H1 (cell line): ENCODE results near the gene CFL2. TPM values are rescaled to one million over a fixed set of nuclear protein-coding genes. Genes with fewer than 3 reads are reported as not detected.

Experiments
- BACH1 ChIP-seq: IDR thresholded peaks from 2 replicates; pipeline ENCODE4 v1.6.1; 2012; ENCODE audit warnings: low read length, improper control_type of control experiment
- RFX5 ChIP-seq: IDR thresholded peaks from 2 replicates; pipeline ENCODE4 v1.6.1; 2011; ENCODE audit warnings: low read depth, low read length, improper control_type of control experiment, borderline replicate concordance
- SIN3A ChIP-seq, 2 experiments: IDR thresholded peaks in 1 of 2; conservative IDR thresholded peaks in 1 of 2; 2 replicates each; pipeline ENCODE4 v1.6.1; 2011 to 2012; ENCODE audit warnings: low read length in 2 of 2, improper control_type of control experiment in 1 of 2, low read depth in 1 of 2, mild to moderate bottlenecking in 1 of 2
- SIRT6 ChIP-seq: IDR thresholded peaks from one replicate; pipeline ENCODE4 v1.7.1; 2012; ENCODE audit warnings: low read length, inconsistent platforms
- SP4 ChIP-seq: IDR thresholded peaks from 2 replicates; pipeline ENCODE4 v1.6.1; 2012; ENCODE audit warnings: low read length, inconsistent platforms
- TBP ChIP-seq: IDR thresholded peaks from 2 replicates; pipeline ENCODE4 v1.6.1; 2011; ENCODE audit warnings: low read depth, low read length, improper control_type of control experiment
- TCF12 ChIP-seq: IDR thresholded peaks from 2 replicates; pipeline ENCODE4 v1.6.1; 2011; ENCODE audit warnings: low read depth, mild to moderate bottlenecking, low read length
- polyA plus RNA-seq, 7 experiments: library from polyadenylated mRNA; depleted of rRNA in 3 of 7; stranded (reverse) in 5 of 7; unstranded in 2 of 7; fragments of >200 nt in 5 of 7; fragments of 200-250 nt in 2 of 7; gene quantifications; 1 replicate in 5 of 7; 2 replicates in 1 of 7; 4 replicates in 1 of 7; pipeline versions ENCODE4 v1.2.1 to v1.2.3, GENCODE V29; 2011 to 2013; ENCODE audit warnings: missing spikeins in 2 of 7, mixed read lengths in 2 of 7
- total RNA-seq: library from RNA; stranded (reverse); fragmentation: NEBNext Ultra II Directional; extraction: Animal tissue kit (Norgen Biotek cat#: 25700); gene quantifications from 2 replicates; pipeline ENCODE4 v1.2.1, GENCODE V29; 2021
- TF ChIP-seq, protein P1 (sequence below): fragments of 300-600 bp; sonication (generic); IDR thresholded peaks from 2 replicates; pipeline ENCODE4 v1.7.1; 2012; ENCODE audit warnings: low read length, moderate library complexity, mild to moderate bottlenecking, inconsistent platforms; ENCODE audit not compliant: insufficient replicate concordance

Gene CFL2
- total and polyA plus RNA-seq, 2 of the 8 experiments (the other 6 are each of a cell fraction or from before 2014, with no cell fraction given): 9.7 to 20.5 TPM

DNA sequence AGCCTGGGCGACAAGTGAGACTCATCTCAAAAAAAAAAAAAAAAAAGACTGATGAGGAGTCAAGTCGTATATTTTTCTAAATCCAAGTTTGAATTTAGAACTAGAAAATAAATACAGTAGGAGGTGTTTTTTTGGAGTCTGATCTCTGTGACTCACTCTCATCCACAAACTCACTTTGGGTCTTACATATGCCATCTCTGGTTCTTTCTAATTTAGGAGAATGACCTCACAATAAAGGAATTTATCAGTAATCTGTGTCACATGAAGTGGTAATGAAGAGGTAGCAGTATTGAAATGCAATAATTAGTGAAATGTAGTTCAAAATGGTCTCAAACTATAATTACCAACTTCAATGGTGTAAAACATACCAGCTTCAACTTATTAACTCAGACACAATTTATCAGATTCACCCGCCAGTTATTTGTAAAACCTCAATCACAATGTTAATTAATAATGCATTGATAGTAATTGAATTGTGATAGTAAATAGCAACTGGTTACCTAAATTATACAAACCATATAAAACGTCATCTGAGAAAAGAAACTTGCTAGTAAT is 4.4 kb upstream of the CFL2 start (continued):
- TF ChIP-seq, protein P1, sequence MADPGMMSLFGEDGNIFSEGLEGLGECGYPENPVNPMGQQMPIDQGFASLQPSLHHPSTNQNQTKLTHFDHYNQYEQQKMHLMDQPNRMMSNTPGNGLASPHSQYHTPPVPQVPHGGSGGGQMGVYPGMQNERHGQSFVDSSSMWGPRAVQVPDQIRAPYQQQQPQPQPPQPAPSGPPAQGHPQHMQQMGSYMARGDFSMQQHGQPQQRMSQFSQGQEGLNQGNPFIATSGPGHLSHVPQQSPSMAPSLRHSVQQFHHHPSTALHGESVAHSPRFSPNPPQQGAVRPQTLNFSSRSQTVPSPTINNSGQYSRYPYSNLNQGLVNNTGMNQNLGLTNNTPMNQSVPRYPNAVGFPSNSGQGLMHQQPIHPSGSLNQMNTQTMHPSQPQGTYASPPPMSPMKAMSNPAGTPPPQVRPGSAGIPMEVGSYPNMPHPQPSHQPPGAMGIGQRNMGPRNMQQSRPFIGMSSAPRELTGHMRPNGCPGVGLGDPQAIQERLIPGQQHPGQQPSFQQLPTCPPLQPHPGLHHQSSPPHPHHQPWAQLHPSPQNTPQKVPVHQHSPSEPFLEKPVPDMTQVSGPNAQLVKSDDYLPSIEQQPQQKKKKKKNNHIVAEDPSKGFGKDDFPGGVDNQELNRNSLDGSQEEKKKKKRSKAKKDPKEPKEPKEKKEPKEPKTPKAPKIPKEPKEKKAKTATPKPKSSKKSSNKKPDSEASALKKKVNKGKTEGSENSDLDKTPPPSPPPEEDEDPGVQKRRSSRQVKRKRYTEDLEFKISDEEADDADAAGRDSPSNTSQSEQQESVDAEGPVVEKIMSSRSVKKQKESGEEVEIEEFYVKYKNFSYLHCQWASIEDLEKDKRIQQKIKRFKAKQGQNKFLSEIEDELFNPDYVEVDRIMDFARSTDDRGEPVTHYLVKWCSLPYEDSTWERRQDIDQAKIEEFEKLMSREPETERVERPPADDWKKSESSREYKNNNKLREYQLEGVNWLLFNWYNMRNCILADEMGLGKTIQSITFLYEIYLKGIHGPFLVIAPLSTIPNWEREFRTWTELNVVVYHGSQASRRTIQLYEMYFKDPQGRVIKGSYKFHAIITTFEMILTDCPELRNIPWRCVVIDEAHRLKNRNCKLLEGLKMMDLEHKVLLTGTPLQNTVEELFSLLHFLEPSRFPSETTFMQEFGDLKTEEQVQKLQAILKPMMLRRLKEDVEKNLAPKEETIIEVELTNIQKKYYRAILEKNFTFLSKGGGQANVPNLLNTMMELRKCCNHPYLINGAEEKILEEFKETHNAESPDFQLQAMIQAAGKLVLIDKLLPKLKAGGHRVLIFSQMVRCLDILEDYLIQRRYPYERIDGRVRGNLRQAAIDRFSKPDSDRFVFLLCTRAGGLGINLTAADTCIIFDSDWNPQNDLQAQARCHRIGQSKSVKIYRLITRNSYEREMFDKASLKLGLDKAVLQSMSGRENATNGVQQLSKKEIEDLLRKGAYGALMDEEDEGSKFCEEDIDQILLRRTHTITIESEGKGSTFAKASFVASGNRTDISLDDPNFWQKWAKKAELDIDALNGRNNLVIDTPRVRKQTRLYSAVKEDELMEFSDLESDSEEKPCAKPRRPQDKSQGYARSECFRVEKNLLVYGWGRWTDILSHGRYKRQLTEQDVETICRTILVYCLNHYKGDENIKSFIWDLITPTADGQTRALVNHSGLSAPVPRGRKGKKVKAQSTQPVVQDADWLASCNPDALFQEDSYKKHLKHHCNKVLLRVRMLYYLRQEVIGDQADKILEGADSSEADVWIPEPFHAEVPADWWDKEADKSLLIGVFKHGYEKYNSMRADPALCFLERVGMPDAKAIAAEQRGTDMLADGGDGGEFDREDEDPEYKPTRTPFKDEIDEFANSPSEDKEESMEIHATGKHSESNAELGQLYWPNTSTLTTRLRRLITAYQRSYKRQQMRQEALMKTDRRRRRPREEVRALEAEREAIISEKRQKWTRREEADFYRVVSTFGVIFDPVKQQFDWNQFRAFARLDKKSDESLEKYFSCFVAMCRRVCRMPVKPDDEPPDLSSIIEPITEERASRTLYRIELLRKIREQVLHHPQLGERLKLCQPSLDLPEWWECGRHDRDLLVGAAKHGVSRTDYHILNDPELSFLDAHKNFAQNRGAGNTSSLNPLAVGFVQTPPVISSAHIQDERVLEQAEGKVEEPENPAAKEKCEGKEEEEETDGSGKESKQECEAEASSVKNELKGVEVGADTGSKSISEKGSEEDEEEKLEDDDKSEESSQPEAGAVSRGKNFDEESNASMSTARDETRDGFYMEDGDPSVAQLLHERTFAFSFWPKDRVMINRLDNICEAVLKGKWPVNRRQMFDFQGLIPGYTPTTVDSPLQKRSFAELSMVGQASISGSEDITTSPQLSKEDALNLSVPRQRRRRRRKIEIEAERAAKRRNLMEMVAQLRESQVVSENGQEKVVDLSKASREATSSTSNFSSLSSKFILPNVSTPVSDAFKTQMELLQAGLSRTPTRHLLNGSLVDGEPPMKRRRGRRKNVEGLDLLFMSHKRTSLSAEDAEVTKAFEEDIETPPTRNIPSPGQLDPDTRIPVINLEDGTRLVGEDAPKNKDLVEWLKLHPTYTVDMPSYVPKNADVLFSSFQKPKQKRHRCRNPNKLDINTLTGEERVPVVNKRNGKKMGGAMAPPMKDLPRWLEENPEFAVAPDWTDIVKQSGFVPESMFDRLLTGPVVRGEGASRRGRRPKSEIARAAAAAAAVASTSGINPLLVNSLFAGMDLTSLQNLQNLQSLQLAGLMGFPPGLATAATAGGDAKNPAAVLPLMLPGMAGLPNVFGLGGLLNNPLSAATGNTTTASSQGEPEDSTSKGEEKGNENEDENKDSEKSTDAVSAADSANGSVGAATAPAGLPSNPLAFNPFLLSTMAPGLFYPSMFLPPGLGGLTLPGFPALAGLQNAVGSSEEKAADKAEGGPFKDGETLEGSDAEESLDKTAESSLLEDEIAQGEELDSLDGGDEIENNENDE: no peak
- TF ChIP-seq TCF12 (no peak), SIN3A (conservative IDR thresholded peaks at IDR 0.05 in 1 of 2, IDR thresholded peaks at IDR 0.05 in 1 of 2; ENCODE audit: low read depth in 1 of 2, low read length in 2 of 2) (no peak), RFX5 (no peak), BACH1 (no peak), TBP (no peak), SIRT6 (no peak), SP4 (no peak)
